Activated B cell treated with CpG ODN at 0.5 μM for 24 hours (primary cell): Measurements from ENCODE around the gene KREMEN1. TPM values are rescaled to one million over a fixed set of nuclear protein-coding genes. Genes with fewer than 3 reads are reported as not detected.

Experiments
- ATAC-seq: fragments of 200-7000 bp; cut with Tn5 transposase; one replicate; pipeline ENCODE4 v1.10.0; 2021; ENCODE audit warnings: low read depth, mild to moderate bottlenecking, moderate library complexity
- CTCF ChIA-PET: fragments of 350-600 bp; sonication (Branson Sonifier 250); formaldehyde crosslinking; loops from one replicate; lab custom pipeline; 2021; ENCODE audit warnings: antibody characterized with exemption; lab: Charles Lee
- POLR2A ChIA-PET: fragments of 350-600 bp; sonication (Branson Sonifier 250); formaldehyde crosslinking; loops from one replicate; lab custom pipeline; 2021; ENCODE audit warnings: antibody characterized with exemption; lab: Charles Lee
- DNase-seq: peaks from one replicate; pipeline ENCODE4 v3.0.0; 2022
- H3K27ac Mint-ChIP-seq: one replicate; pipeline ENCODE4 v1.8.0; 2020; ENCODE audit warnings: mixed read lengths
- H3K27me3 Mint-ChIP-seq: one replicate; pipeline ENCODE4 v1.8.0; 2021; ENCODE audit warnings: mixed read lengths
- H3K36me3 Mint-ChIP-seq: one replicate; pipeline ENCODE4 v1.8.0; 2021; ENCODE audit warnings: low read depth, mixed read lengths
- H3K4me1 Mint-ChIP-seq: one replicate; pipeline ENCODE4 v1.8.0; 2021; ENCODE audit warnings: mixed read lengths
- H3K4me3 Mint-ChIP-seq: one replicate; pipeline ENCODE4 v1.8.0; 2020; ENCODE audit warnings: mild to moderate bottlenecking, mixed read lengths
- H3K9me3 Mint-ChIP-seq: one replicate; pipeline ENCODE4 v1.8.0; 2020; ENCODE audit warnings: mixed read lengths
- CTCF ChIP-seq: fragments of 200-600 bp; IDR thresholded peaks from one replicate; pipeline ENCODE4 v1.8.0; 2022; ENCODE audit warnings: antibody characterized with exemption, mild to moderate bottlenecking
- intact Hi-C: fragments of 100-400 bp; cut with micrococcal nuclease; formaldehyde crosslinking; loops from one replicate; pipeline ENCODE4 v1.15.1; 2024
- total RNA-seq: library from RNA; stranded (reverse); gene quantifications from 2 replicates; pipeline ENCODE4 v1.2.3, GENCODE V29; 2022

The KREMEN1 gene
- total RNA-seq, 1 donor from 2014 or later, result not detected

DNA sequence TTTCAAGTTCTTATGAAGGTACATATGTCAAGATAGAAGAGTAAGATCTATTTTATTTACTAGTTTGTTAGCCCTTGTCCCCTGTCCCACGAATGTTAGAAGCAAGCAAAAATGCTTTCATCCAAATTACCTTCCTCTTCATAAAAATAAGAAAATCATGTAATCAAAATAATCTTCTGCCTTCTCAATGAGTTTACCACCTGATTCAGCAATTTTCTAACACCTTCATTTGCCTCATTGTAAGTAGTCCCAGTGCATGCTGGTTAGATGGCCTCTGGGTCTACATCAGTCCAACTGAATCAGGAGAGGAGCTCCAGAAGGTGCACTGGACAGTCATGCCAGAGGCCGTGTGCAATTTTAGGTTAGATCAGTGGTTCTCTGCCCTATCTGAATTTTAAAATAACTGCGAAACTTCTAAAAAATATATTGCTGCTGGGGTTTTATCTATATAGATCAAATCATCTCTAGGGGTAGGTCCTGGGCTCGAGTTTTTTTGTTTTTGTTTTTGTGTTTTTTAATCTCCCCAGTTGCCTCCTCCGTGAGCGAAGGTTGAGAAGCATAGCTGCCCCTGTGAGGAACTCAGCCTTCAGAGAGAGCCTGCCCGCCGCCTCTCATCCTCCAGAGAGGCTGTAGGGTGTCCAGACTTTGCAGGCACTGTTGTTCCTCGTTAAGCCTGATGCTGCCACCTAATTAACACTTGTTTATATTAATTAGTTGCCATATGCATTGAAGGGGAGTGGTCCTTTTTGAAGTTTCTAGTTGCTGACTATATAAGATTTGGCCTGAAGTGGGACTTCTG lies 43.4 kb upstream of the KREMEN1 start:
- ATAC-seq, result no peak
- intact Hi-C loops, result no loop called here
- Mint-ChIP-seq H3K27ac (no peak overlapping the region), H3K4me3 (no peak overlapping the region), H3K4me1 (peaks cover 6% of the 10 kb centered on the region), H3K27me3 (peaks cover 48% of the 10 kb centered on the region), H3K36me3 (no peaks in the 10 kb centered on the region), H3K9me3 (no peaks in the 10 kb centered on the region)
- ChIA-PET CTCF (interaction anchor here (0.7 kb wide), 1 partner anchor 17 kb away, joined by 3 read pairs; no protein-coding TSS in a partner anchor), POLR2A (no interaction called here)
- TF ChIP-seq CTCF, result no peak
- DNase-seq, result no peak

- TF ChIP-seq CTCF, result no peak
- POLR2A ChIA-PET, result no interaction called here
- Mint-ChIP-seq H3K36me3 (no peaks in the 10 kb centered on the region), H3K4me1 (peaks cover 6% of the 10 kb centered on the region), H3K4me3 (peak overlapping the region; percentile 67), H3K27ac (no peak overlapping the region), H3K9me3 (no peaks in the 10 kb centered on the region), H3K27me3 (peaks cover 48% of the 10 kb centered on the region)
- CTCF ChIA-PET, result no interaction called here
- DNase-seq (no peak), ATAC-seq (no peak)
- intact Hi-C loops, result no loop called here
Observed at GRCh38 chr22:29030016-29030617, 42.7 kb upstream of the KREMEN1 start.

GRCh38 chr22:29030618-29031226 lies 42.1 kb upstream of the KREMEN1 start:
- Mint-ChIP-seq H3K27ac (no peak overlapping the region), H3K4me3 (peak overlapping the region; percentile 67), H3K27me3 (peaks cover 44% of the 10 kb centered on the region), H3K36me3 (no peaks in the 10 kb centered on the region), H3K9me3 (no peaks in the 10 kb centered on the region), H3K4me1 (peaks cover 6% of the 10 kb centered on the region)
- intact Hi-C loops, result no loop called here
- ATAC-seq (no peak), DNase-seq (no peak)
- ChIA-PET CTCF (interaction anchor here (1.0 to 1.1 kb wide), 2 partner anchors 10 to 430 kb away, joined by 3 to 5 read pairs; no protein-coding TSS in a partner anchor), POLR2A (no interaction called here)
- TF ChIP-seq CTCF, result no peak

DNA sequence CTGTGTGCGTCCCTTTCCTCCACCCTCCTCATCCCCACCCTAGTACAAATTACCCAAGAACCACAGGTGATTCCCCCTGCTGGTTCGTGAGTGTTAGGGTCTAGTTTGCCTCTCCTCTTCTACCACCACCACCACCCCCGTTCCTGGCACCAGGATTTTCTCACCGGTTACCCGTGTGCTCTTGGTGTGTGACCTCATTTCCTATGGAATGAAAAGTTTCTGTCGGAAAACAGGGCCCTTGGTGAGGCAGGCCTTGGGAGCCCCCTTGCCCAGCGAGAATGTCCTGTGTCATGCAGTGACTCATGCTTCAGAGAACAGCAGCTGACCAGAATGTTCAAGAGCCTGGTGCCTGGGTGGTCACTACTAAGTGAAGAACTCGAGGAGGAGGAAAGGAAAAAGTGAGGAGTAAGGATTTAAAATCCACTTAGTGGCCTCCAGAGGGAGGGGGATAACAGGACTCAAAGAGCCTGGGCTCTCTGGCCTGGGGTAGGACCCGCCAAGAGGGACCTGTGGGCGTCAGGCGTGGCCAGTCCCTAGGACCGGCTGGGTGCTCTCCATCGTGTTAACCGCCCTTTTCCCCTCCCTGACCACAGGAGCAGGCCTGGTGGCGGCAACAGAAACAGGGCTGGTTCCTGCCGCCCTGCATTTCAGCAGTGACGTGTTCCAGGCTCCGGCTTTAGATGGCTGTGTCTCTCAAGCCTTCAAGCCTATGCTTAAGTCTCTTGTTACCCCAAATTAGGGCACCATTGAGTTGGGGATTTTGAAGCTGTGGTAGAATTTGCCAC lies 41.4 kb upstream of the KREMEN1 start:
- H3K4me3 Mint-ChIP-seq, result no peak overlapping the region
- DNase-seq (no peak), ATAC-seq (no peak)
- no peak for TF ChIP-seq CTCF
- POLR2A ChIA-PET, result no interaction called here
- CTCF ChIA-PET, result interaction anchor here (1.0 to 1.1 kb wide), 2 partner anchors 9 to 431 kb away, joined by 3 to 5 read pairs; no protein-coding TSS in a partner anchor
- H3K36me3 Mint-ChIP-seq, result no peaks in the 10 kb centered on the region
- peaks cover 6% of the 10 kb centered on the region for H3K4me1 Mint-ChIP-seq
- H3K27ac Mint-ChIP-seq, result no peak overlapping the region
- no peaks in the 10 kb centered on the region for H3K9me3 Mint-ChIP-seq
- peaks cover 44% of the 10 kb centered on the region for H3K27me3 Mint-ChIP-seq
- intact Hi-C loops, result no loop called here
